HG03520 (cell line): ENCODE data around the gene BBS5.
A peak's percentile ranks its signal among the peaks of the same experiment; 100 is the strongest.
"Not testable (repeated sequence)": the region's sequence is repeated elsewhere in the genome, so short reads cannot be mapped to it uniquely, and the experiment has no call there.

Experiments used
- ATAC-seq: cut with Tn5 transposase; IDR thresholded peaks from one replicate; pipeline ENCODE4 v1.9.1; 2021; ENCODE audit warnings: mild to moderate bottlenecking, moderate library complexity; ENCODE audit not compliant: unreplicated experiment

BBS5 gene

GRCh38 chr2:169485650-169486138 lies 6.4 kb downstream of the BBS5 start:
- ATAC-seq: no peak

- ATAC-seq: no peak
These were observed 7.2 kb downstream of the BBS5 start for GRCh38 chr2:169486487-169486886.

- no peak for ATAC-seq
These were observed 11.5 kb downstream of the BBS5 start for GRCh38 chr2:169490834-169491233.

- no peak for ATAC-seq
These were observed 12.1 kb downstream of the BBS5 start for GRCh38 chr2:169491378-169491777.

GRCh38 chr2:169493360-169493759 lies 14.1 kb downstream of the BBS5 start:
- no peak for ATAC-seq

GRCh38 chr2:169495310-169495928 lies 16.1 kb downstream of the BBS5 start:
- ATAC-seq: no peak

- ATAC-seq: no peak
These were observed 25.4 kb downstream of the BBS5 start for GRCh38 chr2:169504651-169505050.

GRCh38 chr2:169507698-169508097 lies 28.4 kb downstream of the BBS5 start:
- ATAC-seq: no peak

- no peak for ATAC-seq
These were observed 30.1 kb downstream of the BBS5 start, which contains the start of gene KLHL41 for GRCh38 chr2:169509298-169509885. Gene KLHL41 (plus strand): TSS chr2:169509702. CDS start chr2:169509779, 77 bp downstream.

- ATAC-seq: no peak
These were observed 30.7 kb downstream of the BBS5 start for GRCh38 chr2:169509955-169510354.

- ATAC-seq: no peak
These were observed 31.2 kb downstream of the BBS5 start for GRCh38 chr2:169510496-169510895.

GRCh38 chr2:169511818-169512217 lies 32.5 kb downstream of the BBS5 start:
- ATAC-seq: no peak

- no peak for ATAC-seq
These were observed 33.2 kb downstream of the BBS5 start for GRCh38 chr2:169512525-169512924.

- no peak for ATAC-seq
These were observed 33.8 kb downstream of the BBS5 start for GRCh38 chr2:169513094-169513493.

GRCh38 chr2:169513926-169514325 lies 34.6 kb downstream of the BBS5 start:
- ATAC-seq: no peak

- not testable (repeated sequence) for ATAC-seq
These were observed 35.5 kb downstream of the BBS5 start for GRCh38 chr2:169514758-169515157.

- not testable (repeated sequence) for ATAC-seq
These were observed 37.2 kb downstream of the BBS5 start for GRCh38 chr2:169516488-169516995.

GRCh38 chr2:169520896-169521295 lies 41.6 kb downstream of the BBS5 start:
- no peak for ATAC-seq

GRCh38 chr2:169523681-169524080 lies 44.4 kb downstream of the BBS5 start:
- no peak for ATAC-seq

- no peak for ATAC-seq
These were observed 46.1 kb downstream of the BBS5 start for GRCh38 chr2:169525434-169525833.

- no peak for ATAC-seq
These were observed 47.2 kb downstream of the BBS5 start for GRCh38 chr2:169526451-169526850.

GRCh38 chr2:169528271-169528701 lies 49.0 kb downstream of the BBS5 start:
- peak; percentile 85 for ATAC-seq
